Neural cell (in vitro differentiated cells): ENCODE results near the gene SMOC1. TPM values are rescaled to one million over a fixed set of nuclear protein-coding genes. Genes with fewer than 3 reads are reported as not detected.

Experiments used
- H2AFZ ChIP-seq: fragments of 200-600, 300-800 bp; sonication (generic), shearing (Covaris generic); 2 replicates; pipeline ENCODE4 v1.6.0; 2014; ENCODE audit warnings: low read depth, mild to moderate bottlenecking, antibody characterized with exemption, low read length, moderate library complexity
- H3F3A ChIP-seq: fragments of 200-600 bp; shearing (Covaris generic); 2 replicates; pipeline ENCODE4 v1.6.1; 2016; ENCODE audit warnings: mild to moderate bottlenecking, moderate library complexity, mixed read lengths, antibody characterized with exemption, low read length; ENCODE audit not compliant: insufficient read depth, poor library complexity, severe bottlenecking
- H3K27ac ChIP-seq: fragments of 200-600, 300-800 bp; sonication (generic), shearing (Covaris generic); 2 replicates; pipeline ENCODE4 v1.5.1; 2014; ENCODE audit warnings: mild to moderate bottlenecking, low read length, moderate library complexity
- H3K27me3 ChIP-seq: fragments of 300-800, 200-600 bp; sonication (generic), shearing (Covaris generic); 2 replicates; pipeline ENCODE4 v1.6.0; 2014; ENCODE audit warnings: mild to moderate bottlenecking, low read depth, low read length, moderate library complexity; ENCODE audit not compliant: insufficient read depth
- H3K36me3 ChIP-seq: fragments of 300-800, 200-600 bp; sonication (generic), shearing (Covaris generic); 2 replicates; pipeline ENCODE4 v1.5.1; 2014; ENCODE audit warnings: mild to moderate bottlenecking, antibody characterized with exemption, low read length, moderate library complexity; ENCODE audit not compliant: insufficient read depth
- H3K4me2 ChIP-seq: fragments of 300-800, 200-600 bp; sonication (generic), shearing (Covaris generic); 2 replicates; pipeline ENCODE4 v1.6.0; 2014; ENCODE audit warnings: mild to moderate bottlenecking, low read length
- H3K4me3 ChIP-seq: fragments of 300-800, 200-600 bp; sonication (generic), shearing (Covaris generic); 2 replicates; pipeline ENCODE4 v1.5.1; 2014; ENCODE audit warnings: mild to moderate bottlenecking, low read length, moderate library complexity
- H3K79me2 ChIP-seq: fragments of 200-600 bp; shearing (Covaris generic); replicated peaks from 2 replicates; pipeline ENCODE4 v1.6.0; 2014; ENCODE audit warnings: mild to moderate bottlenecking, low read length, moderate library complexity; ENCODE audit not compliant: insufficient read depth
- H3K9ac ChIP-seq: fragments of 300-800, 200-600 bp; sonication (generic), shearing (Covaris generic); 2 replicates; pipeline ENCODE4 v1.6.1; 2016; ENCODE audit warnings: mild to moderate bottlenecking, low read length, mixed read lengths
- H3K9me2 ChIP-seq: fragments of 200-600 bp; shearing (Covaris generic); 2 replicates; pipeline ENCODE4 v1.6.1; 2016; ENCODE audit warnings: mild to moderate bottlenecking, low read length, mixed read lengths; ENCODE audit not compliant: insufficient read depth
- H3K9me3 ChIP-seq: fragments of 200-600, 300-800 bp; sonication (generic), shearing (Covaris generic); 2 replicates; pipeline ENCODE4 v1.6.1; 2016; ENCODE audit warnings: mild to moderate bottlenecking, mixed run types, low read length, moderate library complexity, mixed read lengths
- H4K20me1 ChIP-seq: fragments of 200-600 bp; shearing (Covaris generic); 2 replicates; pipeline ENCODE4 v1.6.1; 2016; ENCODE audit warnings: mild to moderate bottlenecking, mixed run types; ENCODE audit not compliant: insufficient read depth
- CTCF ChIP-seq: fragments of 450-650 bp; IDR thresholded peaks from 2 replicates; pipeline ENCODE4 v1.5.1; 2014; ENCODE audit warnings: antibody characterized with exemption, mild to moderate bottlenecking, moderate library complexity; ENCODE audit not compliant: poor library complexity, severe bottlenecking
- EP300 ChIP-seq: fragments of 450-650 bp; conservative IDR thresholded peaks from 2 replicates; pipeline ENCODE4 v1.6.1; 2014; ENCODE audit warnings: antibody characterized with exemption, mild to moderate bottlenecking, moderate library complexity; ENCODE audit not compliant: poor library complexity, severe bottlenecking
- EZH2 ChIP-seq: fragments of 200-600, 300-800 bp; shearing (Covaris generic), sonication (generic); IDR thresholded peaks from 2 replicates; pipeline ENCODE4 v1.6.1; 2014; ENCODE audit warnings: antibody characterized with exemption, low read length, borderline replicate concordance, mild to moderate bottlenecking; ENCODE audit not compliant: insufficient read depth, poor library complexity, severe bottlenecking
- MXI1 ChIP-seq: fragments of 450-650 bp; conservative IDR thresholded peaks from 2 replicates; pipeline ENCODE4 v1.6.1; 2014; ENCODE audit warnings: antibody characterized with exemption, mild to moderate bottlenecking; ENCODE audit not compliant: poor library complexity, severe bottlenecking
- POLR2AphosphoS5 ChIP-seq: IDR thresholded peaks from 2 replicates; pipeline ENCODE4 v1.6.1; 2012
- RAD21 ChIP-seq: fragments of 450-650 bp; conservative IDR thresholded peaks from 2 replicates; pipeline ENCODE4 v1.6.1; 2014; ENCODE audit warnings: antibody characterized with exemption, mild to moderate bottlenecking, moderate library complexity
- REST ChIP-seq: IDR thresholded peaks from 2 replicates; pipeline ENCODE4 v1.6.1; 2012; ENCODE audit warnings: borderline replicate concordance
- SMC3 ChIP-seq: fragments of 450-650 bp; conservative IDR thresholded peaks from 2 replicates; pipeline ENCODE4 v1.6.1; 2014; ENCODE audit warnings: antibody characterized with exemption, mild to moderate bottlenecking, moderate library complexity; ENCODE audit not compliant: poor library complexity
- TAF1 ChIP-seq: IDR thresholded peaks from 2 replicates; pipeline ENCODE4 v1.6.1; 2012; ENCODE audit warnings: low read depth
- polyA plus RNA-seq: library from polyadenylated mRNA; depleted of rRNA; stranded (reverse); fragments of >200 nt; gene quantifications from 2 replicates; pipeline ENCODE4 v1.2.3, GENCODE V29; 2014

Gene SMOC1
- polyA plus RNA-seq, 1 donor from 2014 or later = 8.7 TPM

GRCh38 chr14:69945912-69946311 lies 66.7 kb downstream of the SMOC1 start:
- TF ChIP-seq CTCF (no peak), REST (no peak), POLR2AphosphoS5 (no peak), RAD21 (no peak), EZH2 (no peak), TAF1 (no peak), SMC3 (no peak), MXI1 (no peak), EP300 (no peak)

DNA sequence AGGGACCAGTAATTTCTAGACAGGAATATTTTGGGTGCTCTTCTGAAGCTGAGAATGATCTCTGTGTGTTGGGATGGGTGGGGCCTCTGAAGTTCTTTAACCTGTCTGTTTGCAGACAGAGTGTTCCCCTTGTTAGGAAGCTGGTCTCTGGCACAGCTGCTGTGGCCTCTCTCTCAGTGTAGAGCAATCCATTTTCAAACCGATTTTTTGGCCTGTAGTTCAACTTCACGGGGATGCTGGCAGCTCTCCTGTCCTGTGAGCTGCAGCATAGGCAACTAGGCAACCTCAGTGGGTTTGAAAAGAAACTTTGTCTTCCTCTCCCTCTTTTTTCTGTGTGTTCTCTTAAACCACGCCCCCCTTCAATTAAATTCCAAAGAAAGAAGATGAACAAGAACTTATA lies 69.1 kb downstream of the SMOC1 start:
- Histone ChIP-seq H3K9ac (no peak overlapping the region), H3K9me3 (no peaks in the 10 kb centered on the region), H3K27me3 (no peaks in the 10 kb centered on the region), H3F3A (no peaks in the 10 kb centered on the region), H3K27ac (no peak overlapping the region), H2AFZ (no peak overlapping the region), H3K36me3 (no peaks in the 10 kb centered on the region), H4K20me1 (no peaks in the 10 kb centered on the region), H3K4me3 (no peak overlapping the region), H3K79me2 (peaks cover 28% of the 10 kb centered on the region), H3K9me2 (no peaks in the 10 kb centered on the region), H3K4me2 (no peak overlapping the region)
- TF ChIP-seq SMC3 (no peak), REST (no peak), TAF1 (no peak), POLR2AphosphoS5 (no peak), MXI1 (no peak), RAD21 (no peak), CTCF (no peak), EZH2 (no peak), EP300 (no peak)

More at GRCh38 chr14:69945912-69946311, 66.7 kb downstream of the SMOC1 start:
- H3K4me2 ChIP-seq = no peak overlapping the region
- H3K36me3 ChIP-seq = no peaks in the 10 kb centered on the region
- no peak overlapping the region for H3K4me3 ChIP-seq
- H3K9me2 ChIP-seq = no peaks in the 10 kb centered on the region
- no peaks in the 10 kb centered on the region for H3K27me3 ChIP-seq
- H2AFZ ChIP-seq = no peak overlapping the region
- H3K79me2 ChIP-seq = peaks cover 42% of the 10 kb centered on the region
- no peaks in the 10 kb centered on the region for H3K9me3 ChIP-seq
- H3F3A ChIP-seq = no peaks in the 10 kb centered on the region
- no peaks in the 10 kb centered on the region for H4K20me1 ChIP-seq
- H3K9ac ChIP-seq = no peak overlapping the region
- H3K27ac ChIP-seq = no peak overlapping the region
